ENCODE measurements around the gene PFKFB3. TPM values are rescaled to one million over a fixed set of nuclear protein-coding genes. Genes with fewer than 3 reads are reported as not detected.

Gene PFKFB3
- total RNA-seq, 1 donor from 2014 or later = 14.1 TPM

DNA sequence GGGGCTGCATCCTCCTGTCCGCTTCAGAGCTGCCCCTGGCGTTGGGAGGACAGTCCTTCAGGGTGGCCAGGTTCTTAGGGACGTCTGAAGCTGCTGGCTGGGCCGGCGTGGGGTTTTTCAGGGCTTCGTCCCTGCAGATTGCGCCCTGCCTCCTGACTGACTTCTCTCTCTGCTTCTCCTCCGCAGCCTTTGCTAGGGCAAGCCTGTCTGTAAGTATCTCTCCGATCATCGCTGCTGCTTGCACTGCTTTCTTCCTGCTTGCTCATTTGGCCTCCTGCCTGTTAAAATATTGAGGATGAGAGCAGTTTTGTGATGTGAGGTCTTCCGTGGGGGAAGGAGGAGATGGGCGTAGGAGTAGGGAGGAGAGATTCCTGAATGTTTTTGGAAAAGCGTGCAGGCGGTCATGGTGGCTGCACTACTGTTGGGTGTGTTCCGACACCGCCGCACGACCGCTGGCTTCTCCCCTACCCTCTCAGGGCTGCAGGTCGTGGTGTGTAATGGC is 25.3 kb downstream of the PFKFB3 start:
- peaks cover 98% of the 10 kb centered on the region for H3K36me3 ChIP-seq
- no peak overlapping the region for H3K4me3 ChIP-seq
- H3K27ac ChIP-seq (replicated peaks) = peak overlapping the region; percentile 27
- DNase-seq = no peak
- H3K4me1 ChIP-seq = peaks cover 15% of the 10 kb centered on the region
- intact Hi-C loops (cut with micrococcal nuclease) = no loop called here
- TF ChIP-seq, protein P1, sequence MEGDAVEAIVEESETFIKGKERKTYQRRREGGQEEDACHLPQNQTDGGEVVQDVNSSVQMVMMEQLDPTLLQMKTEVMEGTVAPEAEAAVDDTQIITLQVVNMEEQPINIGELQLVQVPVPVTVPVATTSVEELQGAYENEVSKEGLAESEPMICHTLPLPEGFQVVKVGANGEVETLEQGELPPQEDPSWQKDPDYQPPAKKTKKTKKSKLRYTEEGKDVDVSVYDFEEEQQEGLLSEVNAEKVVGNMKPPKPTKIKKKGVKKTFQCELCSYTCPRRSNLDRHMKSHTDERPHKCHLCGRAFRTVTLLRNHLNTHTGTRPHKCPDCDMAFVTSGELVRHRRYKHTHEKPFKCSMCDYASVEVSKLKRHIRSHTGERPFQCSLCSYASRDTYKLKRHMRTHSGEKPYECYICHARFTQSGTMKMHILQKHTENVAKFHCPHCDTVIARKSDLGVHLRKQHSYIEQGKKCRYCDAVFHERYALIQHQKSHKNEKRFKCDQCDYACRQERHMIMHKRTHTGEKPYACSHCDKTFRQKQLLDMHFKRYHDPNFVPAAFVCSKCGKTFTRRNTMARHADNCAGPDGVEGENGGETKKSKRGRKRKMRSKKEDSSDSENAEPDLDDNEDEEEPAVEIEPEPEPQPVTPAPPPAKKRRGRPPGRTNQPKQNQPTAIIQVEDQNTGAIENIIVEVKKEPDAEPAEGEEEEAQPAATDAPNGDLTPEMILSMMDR (IDR thresholded peaks at IDR 0.05; ENCODE audit: borderline replicate concordance) = no peak
- H3K9me3 ChIP-seq (replicated peaks) = no peaks in the 10 kb centered on the region
- no peaks in the 10 kb centered on the region for H3K27me3 ChIP-seq (ENCODE audit: low read depth)

DNA sequence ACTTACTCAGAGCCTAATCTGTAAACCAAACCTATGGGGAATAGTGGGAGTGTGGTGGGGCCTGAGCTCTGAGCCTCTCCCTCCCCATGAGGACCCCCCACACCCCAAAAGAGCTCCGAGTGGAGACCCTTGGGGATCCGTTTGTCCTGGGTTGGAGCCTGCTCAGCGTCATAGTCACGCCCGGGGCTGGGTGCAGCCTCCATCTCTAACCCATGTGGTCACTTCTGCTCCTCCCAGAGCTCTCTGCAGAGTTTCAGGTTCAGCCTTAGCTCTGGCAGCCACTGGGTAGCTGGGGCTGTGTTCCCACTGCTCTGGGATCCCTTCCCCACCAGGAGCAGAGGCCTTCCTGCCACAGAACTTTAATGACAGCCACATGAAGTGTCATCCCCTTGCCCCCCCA is 25.9 kb downstream of the PFKFB3 start:
- no peaks in the 10 kb centered on the region for H3K27me3 ChIP-seq (ENCODE audit: low read depth)
- DNase-seq = no peak
- H3K36me3 ChIP-seq = peaks cover 98% of the 10 kb centered on the region
- H3K27ac ChIP-seq (replicated peaks) = peak overlapping the region; percentile 27
- H3K4me3 ChIP-seq = no peak overlapping the region
- no peaks in the 10 kb centered on the region for H3K9me3 ChIP-seq (replicated peaks)
- intact Hi-C loops (cut with micrococcal nuclease) = no loop called here
- TF ChIP-seq, protein P1 (IDR thresholded peaks at IDR 0.05; ENCODE audit: borderline replicate concordance) = no peak
- H3K4me1 ChIP-seq = peaks cover 15% of the 10 kb centered on the region

DNA sequence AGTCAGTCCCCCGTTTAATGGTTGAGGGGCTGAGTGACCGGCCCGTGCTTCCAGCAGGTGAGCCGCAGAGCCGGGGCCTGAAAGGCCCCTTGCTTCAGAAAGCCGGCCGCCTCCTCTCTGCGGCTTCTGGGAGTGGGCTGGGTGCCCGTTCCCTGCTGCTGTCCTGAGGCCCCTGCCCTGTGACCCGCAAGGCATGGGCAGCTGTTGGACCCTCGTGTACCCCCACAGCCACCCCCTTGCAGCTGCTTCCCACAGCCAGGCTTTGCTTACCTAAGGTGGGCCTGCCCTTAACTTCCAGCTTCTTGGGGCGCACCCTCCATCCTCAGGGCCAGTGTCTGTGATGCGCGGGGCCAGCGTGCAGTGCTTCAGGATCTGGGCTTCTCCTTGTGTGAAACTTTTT is 26.6 kb downstream of the PFKFB3 start:
- H3K36me3 ChIP-seq = peaks cover 98% of the 10 kb centered on the region
- no peak for DNase-seq
- intact Hi-C loops (cut with micrococcal nuclease) = no loop called here
- H3K4me3 ChIP-seq = no peak overlapping the region
- H3K9me3 ChIP-seq (replicated peaks) = no peaks in the 10 kb centered on the region
- H3K27me3 ChIP-seq (ENCODE audit: low read depth) = no peaks in the 10 kb centered on the region
- H3K4me1 ChIP-seq = peaks cover 15% of the 10 kb centered on the region
- TF ChIP-seq, protein P1 (IDR thresholded peaks at IDR 0.05; ENCODE audit: borderline replicate concordance) = no peak
- H3K27ac ChIP-seq (replicated peaks) = no peak overlapping the region

DNA sequence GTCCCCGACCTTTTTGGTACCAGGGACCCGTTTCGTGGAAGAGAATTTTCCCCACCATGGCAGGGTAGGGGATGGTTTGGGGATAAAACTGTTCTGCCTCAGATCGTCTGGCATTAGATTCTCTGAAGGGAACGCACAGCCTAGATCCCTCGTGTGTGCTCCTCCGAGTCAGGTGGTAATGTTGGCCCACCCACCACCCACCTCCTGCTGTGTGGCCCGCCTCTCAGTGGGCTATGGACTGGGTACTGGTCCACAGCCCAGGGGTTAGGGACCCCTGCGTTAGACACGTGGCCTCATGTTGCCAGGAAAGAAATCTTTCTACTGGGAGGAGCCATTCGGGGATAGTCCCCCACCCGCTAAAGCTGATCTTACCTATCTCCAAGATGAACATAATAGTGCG is 27.0 kb downstream of the PFKFB3 start:
- no peak overlapping the region for H3K4me3 ChIP-seq
- DNase-seq = no peak
- TF ChIP-seq, protein P1 (IDR thresholded peaks at IDR 0.05; ENCODE audit: borderline replicate concordance) = no peak
- H3K4me1 ChIP-seq = peaks cover 15% of the 10 kb centered on the region
- peaks cover 98% of the 10 kb centered on the region for H3K36me3 ChIP-seq
- intact Hi-C loops (cut with micrococcal nuclease) = no loop called here
- H3K9me3 ChIP-seq (replicated peaks) = no peaks in the 10 kb centered on the region
- no peaks in the 10 kb centered on the region for H3K27me3 ChIP-seq (ENCODE audit: low read depth)
- no peak overlapping the region for H3K27ac ChIP-seq (replicated peaks)

DNA sequence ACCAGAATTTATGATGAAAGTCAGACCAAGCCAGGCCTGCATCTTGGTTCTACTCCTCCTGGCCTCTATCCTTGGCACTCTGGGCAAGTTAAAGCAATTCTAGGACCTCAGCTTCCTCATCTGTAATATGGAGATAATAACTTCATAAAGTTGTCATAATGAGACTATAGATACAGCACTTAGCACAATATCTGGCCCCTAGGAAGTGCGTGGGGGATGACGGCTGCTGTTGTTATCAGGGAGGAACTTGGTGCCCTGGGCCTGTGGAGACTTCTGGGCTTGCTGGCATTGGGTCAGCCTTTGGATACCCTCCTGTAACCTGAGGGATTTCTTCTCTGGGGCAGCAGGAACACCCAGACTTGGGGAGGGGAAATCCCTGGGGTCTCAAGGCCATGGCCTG is 27.6 kb downstream of the PFKFB3 start:
- no peaks in the 10 kb centered on the region for H3K9me3 ChIP-seq (replicated peaks)
- no peak overlapping the region for H3K27ac ChIP-seq (replicated peaks)
- H3K4me1 ChIP-seq = peaks cover 15% of the 10 kb centered on the region
- no peak for DNase-seq
- intact Hi-C loops (cut with micrococcal nuclease) = no loop called here
- H3K36me3 ChIP-seq = peaks cover 95% of the 10 kb centered on the region
- TF ChIP-seq, protein P1 (IDR thresholded peaks at IDR 0.05; ENCODE audit: borderline replicate concordance) = no peak
- no peaks in the 10 kb centered on the region for H3K27me3 ChIP-seq (ENCODE audit: low read depth)
- no peak overlapping the region for H3K4me3 ChIP-seq

All from left ventricle myocardium inferior (tissue), 1 donor.